Suprapubic skin (tissue), 3 donors: Measurements from ENCODE around the gene DNAJC18.

Experiments used
- CTCF ChIP-seq, 2 donors: fragments of 200-600 bp in 1 of 2; fragments of 450-650 bp in 1 of 2; sonication (generic) in 1 of 2; IDR thresholded peaks; one replicate each; pipeline ENCODE4 v1.5.1; 2016 to 2019; ENCODE audit warnings: antibody characterized with exemption in 2 of 2, mild to moderate bottlenecking in 1 of 2, moderate library complexity in 1 of 2
- POLR2A ChIP-seq, 2 donors: fragments of 450-650 bp; IDR thresholded peaks; one replicate each; pipeline ENCODE4 v1.6.1; 2017; ENCODE audit warnings: antibody characterized with exemption in 2 of 2, mild to moderate bottlenecking in 2 of 2, moderate library complexity in 2 of 2

GRCh38 chr5:139378941-139379361 is 60.4 kb downstream of the DNAJC18 start:
- no peak for TF ChIP-seq CTCF (IDR thresholded peaks at IDR 0.05)
- no peak for TF ChIP-seq POLR2A (IDR thresholded peaks at IDR 0.05)
